HuH-7 (cell line): ENCODE measurements around the gene S100A3.
"Not testable (repeated sequence)": the region's sequence is repeated elsewhere in the genome, so short reads cannot be mapped to it uniquely, and the experiment has no call there.

Experiments
- DNase-seq: peaks from one replicate; pipeline ENCODE4 v3.0.0; 2011; ENCODE audit warnings: low spot score

S100A3 gene

DNA sequence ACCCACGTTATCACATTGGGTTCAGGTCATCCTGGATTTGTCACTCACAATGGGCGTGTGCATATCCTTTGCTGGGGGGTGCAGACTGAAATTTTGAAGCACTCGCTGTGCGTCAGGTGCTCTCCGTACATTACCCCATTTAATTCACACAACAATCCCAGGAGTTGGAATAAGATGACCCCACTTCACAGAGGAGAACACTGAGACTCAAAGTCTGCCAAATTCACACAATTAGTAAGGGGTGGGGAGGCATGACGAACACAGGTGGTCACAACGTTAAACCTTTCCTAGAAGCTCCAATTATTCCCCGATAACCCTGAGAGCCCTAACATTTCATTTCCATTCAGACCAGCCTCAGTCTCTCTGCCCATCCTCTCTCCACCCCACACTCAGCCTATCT, 20.4 kb upstream of the S100A3 start:
- no peak for DNase-seq

DNA sequence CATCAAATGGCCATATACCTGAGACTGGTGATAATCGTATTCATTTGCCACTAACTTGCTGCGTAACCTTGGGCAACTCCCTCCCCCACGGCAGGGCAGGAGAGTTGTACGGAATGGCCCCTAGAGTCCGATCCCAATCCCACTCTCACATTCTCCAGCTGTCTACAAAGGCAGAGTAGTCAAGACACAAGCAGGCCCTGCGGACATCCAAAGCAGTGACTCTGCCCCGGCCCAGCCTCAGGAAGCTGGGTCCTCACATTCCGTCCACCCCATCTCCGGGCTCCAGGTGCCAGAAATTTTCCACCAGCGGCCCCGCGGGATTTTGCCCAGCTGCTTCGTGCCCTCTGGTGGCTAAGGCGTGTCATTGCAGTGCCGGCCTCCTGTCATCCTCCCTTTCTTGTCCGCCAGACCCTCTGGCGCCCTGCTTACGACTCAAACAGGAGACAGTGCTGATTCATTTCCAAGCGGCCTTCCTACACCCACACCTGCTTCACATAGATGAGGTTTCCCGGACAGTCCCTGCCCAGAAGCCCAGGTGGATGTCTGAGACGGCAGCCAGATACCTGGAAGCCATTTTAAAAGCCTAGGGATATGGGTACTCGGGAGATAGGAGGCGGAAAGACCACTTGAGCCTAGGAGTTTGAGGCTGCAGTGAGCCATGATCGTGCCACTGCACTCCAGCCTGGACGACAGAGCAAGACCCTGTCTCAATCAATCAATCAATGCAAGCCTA, 19.5 kb upstream of the S100A3 start:
- peak; percentile 94 for DNase-seq

GRCh38 chr1:153567621-153568366, 18.7 kb upstream of the S100A3 start:
- DNase-seq = no peak

GRCh38 chr1:153566414-153567371, 17.6 kb upstream of the S100A3 start:
- peak; percentile 69 for DNase-seq

DNA sequence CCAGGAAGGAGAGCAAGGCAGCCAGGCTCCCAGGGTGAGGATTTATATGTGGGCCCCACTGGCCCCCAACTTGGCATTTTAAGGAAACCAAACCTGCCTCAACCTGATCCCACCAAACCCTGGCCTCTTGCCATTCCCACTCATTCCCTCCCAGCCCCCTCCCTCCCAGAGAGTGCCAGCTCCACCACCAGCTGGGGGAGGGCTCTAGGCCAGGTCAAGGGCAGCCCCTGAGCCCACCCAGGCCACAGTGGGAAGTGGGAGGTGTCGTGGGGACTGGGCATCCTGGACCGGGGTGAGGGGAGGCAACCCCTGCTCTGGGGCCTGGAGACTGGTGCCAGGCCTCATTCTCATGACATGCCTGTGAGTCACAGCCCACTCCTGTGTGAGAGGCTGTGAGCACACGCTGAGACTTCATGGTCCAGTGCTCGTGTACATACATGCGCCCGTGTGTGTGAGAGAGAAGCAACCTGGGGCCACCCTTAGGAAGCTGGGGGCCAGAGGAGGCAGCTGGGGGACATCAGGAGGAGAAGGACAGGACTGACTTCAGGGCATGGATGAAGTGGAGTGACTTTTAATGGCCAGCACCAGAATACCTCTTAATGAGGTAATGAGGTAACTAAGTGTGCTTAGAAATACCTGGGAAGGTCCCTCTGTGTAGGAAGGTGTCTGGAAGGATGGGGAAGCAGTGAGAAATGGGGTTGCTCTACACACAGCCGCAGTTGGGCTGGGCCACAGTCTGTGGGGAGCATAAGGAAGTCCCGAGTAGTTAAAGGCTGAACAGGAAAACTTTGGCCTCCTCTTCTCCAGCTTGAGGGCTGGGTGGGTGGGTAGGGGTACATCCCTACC, 16.7 kb upstream of the S100A3 start, which contains the start of gene S100A2:
Gene S100A2, minus strand, starts transcription at position 316 of the 846 bp plus-strand sequence. CDS start 1,967 bp downstream, outside the sequence.
- DNase-seq = no peak

GRCh38 chr1:153563991-153564390, 14.9 kb upstream of the S100A3 start:
- no peak for DNase-seq

DNA sequence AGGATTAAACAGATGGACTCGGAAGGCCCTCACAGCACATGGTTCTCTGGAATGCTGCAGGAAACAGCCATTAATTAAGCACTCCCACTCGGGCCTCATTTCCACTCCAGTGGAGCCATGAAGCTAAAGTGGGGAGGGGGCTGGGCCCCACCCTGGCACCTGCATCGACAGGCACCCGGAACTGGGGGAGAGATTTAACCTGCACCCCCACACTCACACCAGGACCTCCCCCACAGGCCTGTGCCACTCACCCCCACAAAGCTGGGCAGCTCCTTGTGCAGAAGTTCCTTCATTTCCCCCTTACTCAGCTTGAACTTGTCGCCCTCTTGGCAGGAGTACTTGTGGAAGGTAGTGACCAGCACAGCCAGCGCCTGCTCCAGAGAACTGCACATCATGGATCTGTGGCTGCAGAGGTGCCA, 14.4 kb upstream of the S100A3 start:
- DNase-seq = no peak

DNA sequence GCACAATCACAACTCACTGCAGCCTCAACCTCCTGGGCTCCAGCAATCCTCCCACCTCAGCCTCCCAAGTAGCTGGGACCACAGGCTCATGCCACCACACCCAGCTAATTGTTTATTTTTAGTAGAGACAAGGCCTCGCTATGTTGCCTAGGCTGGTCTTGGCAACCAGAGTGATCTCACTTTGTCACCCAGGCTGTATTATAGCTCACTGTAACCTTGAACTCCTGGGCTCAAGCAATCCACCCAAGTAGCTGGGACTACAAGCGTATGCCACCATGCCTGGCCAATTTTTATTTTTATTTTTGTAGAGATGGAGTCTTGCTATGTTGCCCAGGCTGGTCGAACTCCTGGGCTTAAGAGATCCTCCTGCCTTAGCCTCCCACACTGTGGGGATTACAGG, 13.0 kb upstream of the S100A3 start:
- DNase-seq = not testable (repeated sequence)

DNA sequence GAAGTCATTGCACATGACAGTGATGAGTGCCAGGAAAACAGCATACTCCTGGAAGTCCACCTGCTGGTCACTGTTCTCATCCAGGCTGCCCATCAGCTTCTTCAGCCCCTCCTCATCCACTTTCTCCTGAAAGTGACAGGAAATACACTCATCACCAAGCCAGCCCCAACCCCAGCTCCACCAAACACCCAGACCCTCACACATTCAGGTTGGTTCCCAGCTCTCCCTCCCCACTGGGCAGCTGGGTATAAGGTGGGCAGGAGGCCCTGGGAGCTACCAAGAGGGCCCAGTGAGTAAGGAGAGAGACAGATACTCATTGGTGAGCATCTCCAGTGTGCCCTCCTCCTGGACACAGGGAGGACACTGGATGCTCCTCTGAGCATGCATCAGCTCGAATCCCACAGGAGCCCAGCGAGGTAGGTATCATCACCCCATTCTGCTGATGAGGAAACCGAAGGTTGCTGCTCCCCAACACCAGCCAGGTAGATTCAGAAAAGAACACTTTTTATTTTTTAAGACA, 12.5 kb upstream of the S100A3 start:
- DNase-seq = no peak

- no peak for DNase-seq
Observed at GRCh38 chr1:153560771-153561465, 11.9 kb upstream of the S100A3 start.

GRCh38 chr1:153560241-153560640, 11.2 kb upstream of the S100A3 start:
- DNase-seq = no peak

GRCh38 chr1:153557877-153558276, 8.8 kb upstream of the S100A3 start:
- no peak for DNase-seq

GRCh38 chr1:153556348-153556747, 7.3 kb upstream of the S100A3 start:
- no peak for DNase-seq

DNA sequence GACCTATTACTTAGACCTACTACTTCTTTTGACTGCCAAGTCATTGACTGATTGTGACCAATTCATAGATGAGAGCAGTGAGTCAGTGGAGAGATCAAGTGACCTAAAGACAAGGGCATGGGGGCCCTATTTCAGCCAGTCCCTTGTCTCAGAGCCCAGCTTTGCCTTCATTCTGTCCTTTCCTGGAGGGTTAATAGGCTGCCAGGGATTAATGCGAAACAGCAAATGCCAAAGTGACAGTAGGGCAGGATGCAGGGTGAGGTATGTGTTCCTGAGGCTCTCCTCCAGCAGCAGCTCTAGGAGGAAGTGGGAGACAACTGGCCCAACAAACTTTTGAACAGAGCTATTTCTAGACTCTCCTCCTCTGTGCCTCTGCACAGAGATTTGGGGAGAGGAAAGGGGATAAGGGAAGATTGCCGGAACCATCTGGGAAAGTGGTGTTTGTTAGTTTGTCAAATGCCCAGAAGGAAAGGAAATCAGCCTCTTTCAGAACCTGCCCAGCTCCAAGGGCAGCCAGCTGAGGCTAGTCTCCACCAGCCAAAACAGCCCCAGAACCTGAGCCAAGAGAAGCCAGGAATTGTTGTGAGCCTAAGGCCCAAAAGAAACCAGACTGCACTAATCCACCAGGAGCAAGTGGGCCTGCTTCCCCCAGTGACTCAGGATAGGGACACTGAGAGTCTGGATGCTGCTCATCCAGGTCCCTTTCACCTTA, 4.9 kb upstream of the S100A3 start:
- no peak for DNase-seq

DNA sequence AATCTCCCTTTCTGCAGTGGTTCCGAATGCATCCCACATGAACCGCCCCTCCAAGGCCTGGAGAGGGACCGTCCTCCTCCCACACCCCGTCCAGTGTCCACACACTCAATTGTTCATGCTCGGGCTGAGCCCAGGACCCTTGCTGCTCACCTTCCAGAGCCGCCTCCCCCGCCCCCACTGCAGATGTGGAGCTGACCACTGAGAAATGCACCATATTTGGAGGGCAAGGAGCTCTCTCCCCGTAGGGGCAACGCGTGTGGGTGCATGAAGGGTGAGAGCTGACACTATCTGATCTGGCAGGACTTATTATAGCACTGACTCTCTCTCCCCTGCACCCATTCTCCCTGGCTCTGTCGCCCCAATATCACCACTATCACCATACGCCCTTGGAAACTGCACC, 4.0 kb upstream of the S100A3 start:
- DNase-seq = no peak

GRCh38 chr1:153552335-153552734, 3.3 kb upstream of the S100A3 start:
- DNase-seq = no peak

GRCh38 chr1:153550827-153551500, 1.9 kb upstream of the S100A3 start:
- no peak for DNase-seq

GRCh38 chr1:153550398-153550758, 1.3 kb upstream of the S100A3 start:
- DNase-seq = no peak

- no peak for DNase-seq
Observed at GRCh38 chr1:153549741-153550397, 811 bp upstream of the S100A3 start.
